Left lung (tissue), 10 donors: ENCODE data around the gene DDX28. TPM values are rescaled to one million over a fixed set of nuclear protein-coding genes. Genes with fewer than 3 reads are reported as not detected.
A peak's percentile ranks its signal among the peaks of the same experiment; 100 is the strongest.
"Not testable (repeated sequence)": the region's sequence is repeated elsewhere in the genome, so short reads cannot be mapped to it uniquely, and the experiment has no call there.

Experiments used
- ATAC-seq: fragments of 200-7000 bp; cut with Tn5 transposase; one replicate; pipeline ENCODE4 v1.9.1; 2020; ENCODE audit warnings: moderate library complexity
- DNase-seq, 4 donors: peaks; one replicate each; pipeline ENCODE4 v3.0.0-alpha.2; 2013 to 2020
- H3K27ac ChIP-seq, 2 donors: fragments of 200-600 bp; sonication (generic) in 1 of 2; one replicate each; pipeline versions ENCODE4 v1.5.0 to v1.8.0; 2020 to 2021
- H3K27me3 ChIP-seq, 2 donors: fragments of 200-600 bp; sonication (generic) in 1 of 2; one replicate each; pipeline versions ENCODE4 v1.5.0 to v1.8.0; 2020 to 2021
- H3K36me3 ChIP-seq, 2 donors: fragments of 200-600 bp; sonication (generic) in 1 of 2; one replicate each; pipeline versions ENCODE4 v1.5.0 to v1.8.0; 2020 to 2021
- H3K4me1 ChIP-seq, 2 donors: fragments of 200-600 bp; one replicate each; pipeline ENCODE4 v1.8.0; 2021
- H3K4me3 ChIP-seq, 2 donors: fragments of 200-600 bp; sonication (generic) in 1 of 2; one replicate each; pipeline versions ENCODE4 v1.5.0 to v1.8.0; 2020 to 2021; ENCODE audit warnings: mild to moderate bottlenecking in 1 of 2
- H3K9me3 ChIP-seq, 2 donors: fragments of 200-600 bp; sonication (generic) in 1 of 2; one replicate each; pipeline versions ENCODE4 v1.5.0 to v1.8.0; 2020 to 2021
- intact Hi-C, 2 donors: fragments of 100-400 bp; cut with DNase I; formaldehyde crosslinking; loops; one replicate each; pipeline versions ENCODE4 v1.11.2 to v1.14.2; 2022
- polyA plus RNA-seq, 6 donors: library from polyadenylated mRNA; unstranded; fragments of 120-200 nt; gene quantifications; one replicate each; pipeline ENCODE4 v1.2.1, GENCODE V29; 2013; ENCODE audit not compliant: insufficient read length in 6 of 6
- total RNA-seq, 2 donors: library from RNA; stranded (reverse); fragmentation: NEBNext Ultra II Directional; extraction: Animal tissue kit (Norgen Biotek cat#: 25700); gene quantifications; one replicate each; pipeline ENCODE4 v1.2.1, GENCODE V29; 2021
- TF ChIP-seq, protein P1 (sequence below), 2 donors: fragments of 200-600 bp; sonication (generic) in 1 of 2; IDR thresholded peaks; one replicate each; pipeline versions ENCODE4 v1.5.0 to v1.8.0; 2021; ENCODE audit warnings: antibody characterized with exemption in 2 of 2
- donor health status: DM: no; HTN: yes; CAD: no.
- donor health status: DM: no; HTN: no; CAD: no.

DDX28 gene
- total and polyA plus RNA-seq, 8 donors, result 5.1 to 10.5 (median 6.8) TPM

DNA sequence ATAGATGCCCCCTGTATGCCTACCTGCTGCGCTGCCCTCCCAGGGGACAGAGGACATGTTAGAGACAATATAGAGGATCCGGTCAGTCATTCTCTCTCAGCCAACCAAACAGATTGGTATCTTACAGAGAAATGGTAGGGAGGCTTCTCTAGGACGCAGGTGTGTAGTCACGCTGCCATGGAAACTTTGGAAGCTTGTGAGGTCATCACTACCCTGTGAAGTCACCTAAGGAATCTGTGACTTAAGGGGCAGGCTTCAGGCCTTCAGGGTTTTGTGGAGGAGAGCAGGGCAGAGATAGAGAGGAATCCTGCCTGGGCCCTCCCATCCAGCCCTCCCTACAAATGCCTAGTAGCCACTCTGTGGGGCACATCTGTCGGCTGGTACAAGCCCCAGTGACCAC is 7.4 kb downstream of the DDX28 start, which contains the start of gene DPEP2NB:
Gene DPEP2NB, minus strand, starts transcription at position 231 of the 400 bp plus-strand sequence. Its CDS starts 141 bp downstream, at position 90.
- no peak for DNase-seq
- H3K4me3 ChIP-seq, result no peak within 1 kb of the TSS
- no peaks in the 10 kb centered on the region for H3K9me3 ChIP-seq
- H3K36me3 ChIP-seq, result no peaks in the 10 kb centered on the region
- H3K4me1 ChIP-seq, result peaks cover 0 to 15% of the 10 kb centered on the region in 2 donors
- TF ChIP-seq, protein P1, sequence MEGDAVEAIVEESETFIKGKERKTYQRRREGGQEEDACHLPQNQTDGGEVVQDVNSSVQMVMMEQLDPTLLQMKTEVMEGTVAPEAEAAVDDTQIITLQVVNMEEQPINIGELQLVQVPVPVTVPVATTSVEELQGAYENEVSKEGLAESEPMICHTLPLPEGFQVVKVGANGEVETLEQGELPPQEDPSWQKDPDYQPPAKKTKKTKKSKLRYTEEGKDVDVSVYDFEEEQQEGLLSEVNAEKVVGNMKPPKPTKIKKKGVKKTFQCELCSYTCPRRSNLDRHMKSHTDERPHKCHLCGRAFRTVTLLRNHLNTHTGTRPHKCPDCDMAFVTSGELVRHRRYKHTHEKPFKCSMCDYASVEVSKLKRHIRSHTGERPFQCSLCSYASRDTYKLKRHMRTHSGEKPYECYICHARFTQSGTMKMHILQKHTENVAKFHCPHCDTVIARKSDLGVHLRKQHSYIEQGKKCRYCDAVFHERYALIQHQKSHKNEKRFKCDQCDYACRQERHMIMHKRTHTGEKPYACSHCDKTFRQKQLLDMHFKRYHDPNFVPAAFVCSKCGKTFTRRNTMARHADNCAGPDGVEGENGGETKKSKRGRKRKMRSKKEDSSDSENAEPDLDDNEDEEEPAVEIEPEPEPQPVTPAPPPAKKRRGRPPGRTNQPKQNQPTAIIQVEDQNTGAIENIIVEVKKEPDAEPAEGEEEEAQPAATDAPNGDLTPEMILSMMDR (IDR thresholded peaks at IDR 0.05), result no peak
- no peak for ATAC-seq
- intact Hi-C loops, result no loop called here
- no peaks in the 10 kb centered on the region for H3K27me3 ChIP-seq
- no peak within 1 kb of the TSS for H3K27ac ChIP-seq

DNA sequence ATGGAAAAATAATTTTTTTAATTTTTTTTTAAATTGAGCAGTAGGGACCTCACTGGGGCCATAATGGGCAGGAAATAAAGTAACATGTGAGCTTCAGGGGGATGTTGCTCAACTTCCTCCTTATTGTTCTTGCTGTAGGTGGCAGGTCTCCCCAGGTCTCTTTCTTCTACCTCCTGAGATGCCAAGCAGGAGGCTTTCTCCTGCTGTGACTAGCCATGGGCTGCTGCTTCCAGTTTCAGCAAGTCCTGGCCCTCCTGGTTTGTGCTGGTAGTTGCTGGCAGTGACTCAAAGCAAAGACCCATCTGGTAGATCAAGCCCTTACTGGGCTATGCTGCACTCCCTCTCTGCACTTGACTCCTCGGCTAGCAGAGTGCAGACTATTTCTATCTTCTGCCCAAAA is 9.6 kb downstream of the DDX28 start:
- intact Hi-C loops, result no loop called here
- Histone ChIP-seq H3K9me3 (no peaks in the 10 kb centered on the region), H3K27ac (peak overlapping the region in 1 of 2 donors; percentile 82), H3K36me3 (no peaks in the 10 kb centered on the region), H3K4me1 (peaks cover 0 to 15% of the 10 kb centered on the region in 2 donors), H3K27me3 (no peaks in the 10 kb centered on the region), H3K4me3 (no peak overlapping the region)
- ATAC-seq (peak; percentile 14), DNase-seq (no peak)
- TF ChIP-seq, protein P1 (IDR thresholded peaks at IDR 0.05), result no peak

DNA sequence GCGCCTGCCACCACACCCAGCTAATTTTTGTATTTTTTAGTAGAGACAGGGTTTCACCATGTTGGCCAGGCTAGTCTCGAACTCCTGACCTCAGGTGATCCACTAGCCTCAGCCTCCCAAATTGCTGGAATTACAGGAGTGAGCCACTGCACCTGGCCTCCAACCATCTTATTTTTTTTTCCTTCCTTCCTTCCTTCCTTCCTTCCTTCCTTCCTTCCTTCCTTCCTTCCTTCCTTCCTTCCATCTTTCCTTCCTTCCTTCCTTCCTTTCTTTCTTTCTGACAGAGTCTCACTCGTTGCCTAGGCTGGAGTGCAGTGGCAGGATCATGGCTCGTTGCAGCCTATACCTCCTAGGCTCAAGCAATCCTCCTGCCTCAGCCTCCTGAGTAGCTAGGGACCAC is 13.2 kb downstream of the DDX28 start:
- H3K27me3 ChIP-seq, H3K27ac ChIP-seq, ATAC-seq, DNase-seq, H3K36me3 ChIP-seq, H3K9me3 ChIP-seq, intact Hi-C loops, H3K4me3 ChIP-seq: not testable (repeated sequence)
- peaks cover 0 to 38% of the 10 kb centered on the region in 2 donors for H3K4me1 ChIP-seq

DNA sequence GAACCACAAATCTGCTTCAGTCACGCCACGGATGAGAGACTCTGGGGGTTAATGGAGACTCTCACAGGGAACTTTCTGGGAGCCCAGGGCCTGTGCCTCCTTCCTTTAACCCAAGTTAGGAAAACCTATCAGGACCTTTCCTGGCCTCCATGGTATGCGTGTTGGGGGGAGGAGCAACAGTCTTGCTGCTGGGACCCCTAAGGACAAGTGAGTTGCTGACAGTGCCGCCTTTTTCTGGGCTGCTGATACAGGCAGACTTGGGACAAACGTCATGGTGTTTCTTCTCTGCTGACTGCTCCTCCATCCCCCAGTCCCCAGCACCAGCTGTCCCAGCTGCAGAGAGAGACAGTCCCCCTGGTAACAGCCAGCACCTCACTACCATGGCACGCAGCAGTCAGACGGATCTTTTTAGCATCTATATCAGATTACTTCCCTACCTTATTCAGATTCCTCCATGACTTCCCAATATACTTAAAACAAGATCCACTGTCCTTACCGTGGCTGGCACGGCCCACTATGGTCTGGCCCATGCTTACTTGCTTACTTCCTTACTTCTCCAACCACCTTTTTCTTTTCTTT is 13.8 kb downstream of the DDX28 start:
- Histone ChIP-seq H3K4me3 (no peak overlapping the region), H3K36me3 (no peaks in the 10 kb centered on the region), H3K27ac (no peak overlapping the region), H3K9me3 (no peaks in the 10 kb centered on the region), H3K4me1 (peaks cover 0 to 42% of the 10 kb centered on the region in 2 donors), H3K27me3 (no peaks in the 10 kb centered on the region)
- no peak for DNase-seq
- no peak for ATAC-seq
- TF ChIP-seq, protein P1 (IDR thresholded peaks at IDR 0.05), result no peak
- intact Hi-C loops, result no loop called here

DNA sequence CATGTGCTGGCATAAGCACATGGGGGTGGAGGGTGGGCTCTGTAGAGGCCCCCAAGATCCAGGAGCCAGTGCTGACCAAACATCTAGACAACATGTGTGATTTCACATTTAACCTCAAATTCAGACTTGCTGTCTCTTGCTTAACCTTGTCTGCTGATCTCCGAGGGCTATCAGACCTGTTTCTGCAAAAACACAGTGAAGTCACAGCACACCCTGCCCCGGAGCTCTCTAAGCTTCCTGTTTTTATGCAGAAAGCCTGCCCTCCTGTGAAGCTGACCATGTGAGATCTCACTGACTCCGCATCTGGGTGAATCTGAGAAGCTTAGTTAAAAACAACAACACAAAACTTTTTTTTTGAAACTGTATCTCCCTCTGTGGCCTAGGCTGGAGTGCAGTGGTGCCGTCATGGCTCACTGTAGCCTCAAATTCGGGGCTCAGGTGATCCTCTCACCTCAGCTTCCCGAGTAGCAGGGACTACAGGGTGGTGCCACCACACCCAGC is 17.2 kb downstream of the DDX28 start:
- TF ChIP-seq, protein P1 (IDR thresholded peaks at IDR 0.05), result no peak
- ATAC-seq (peak; percentile 91), DNase-seq (peak in 1 of 4 donors; percentile 81)
- H3K4me3 ChIP-seq, result no peak overlapping the region
- no peaks in the 10 kb centered on the region for H3K9me3 ChIP-seq
- H3K36me3 ChIP-seq, result no peaks in the 10 kb centered on the region
- intact Hi-C loops, result no loop called here
- peaks cover 0 to 33% of the 10 kb centered on the region in 2 donors for H3K4me1 ChIP-seq
- peak overlapping the region; percentile 82 to 92 for H3K27ac ChIP-seq
- H3K27me3 ChIP-seq, result no peaks in the 10 kb centered on the region
